ENCODE results near the gene SPEN.

DNA sequence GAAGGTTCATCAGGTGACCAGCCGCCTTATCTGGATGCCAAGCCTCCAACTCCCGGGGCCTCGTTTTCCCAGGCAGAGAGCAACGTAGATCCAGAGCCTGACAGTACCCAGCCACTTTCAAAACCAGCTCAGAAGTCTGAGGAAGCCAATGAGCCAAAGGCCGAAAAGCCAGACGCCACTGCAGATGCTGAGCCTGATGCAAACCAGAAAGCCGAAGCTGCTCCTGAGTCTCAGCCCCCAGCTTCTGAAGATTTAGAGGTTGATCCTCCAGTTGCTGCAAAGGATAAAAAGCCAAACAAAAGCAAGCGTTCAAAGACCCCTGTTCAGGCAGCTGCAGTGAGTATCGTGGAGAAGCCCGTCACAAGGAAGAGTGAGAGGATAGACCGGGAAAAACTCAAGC, 83.9 kb downstream of the SPEN start:
- no peak for TF ChIP-seq GABPA (tag; conservative IDR thresholded peaks at IDR 0.05; ENCODE audit: low read depth)
- TF ChIP-seq JUNB (CRISPR knock-in tag; conservative IDR thresholded peaks at IDR 0.05): no peak
- TF ChIP-seq, protein P1, sequence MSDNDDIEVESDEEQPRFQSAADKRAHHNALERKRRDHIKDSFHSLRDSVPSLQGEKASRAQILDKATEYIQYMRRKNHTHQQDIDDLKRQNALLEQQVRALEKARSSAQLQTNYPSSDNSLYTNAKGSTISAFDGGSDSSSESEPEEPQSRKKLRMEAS (CRISPR knock-in tag; IDR thresholded peaks at IDR 0.05): no peak
- TF ChIP-seq FOXM1 (IDR thresholded peaks at IDR 0.05; ENCODE audit: low read depth): no peak
- TF ChIP-seq FOXM1 (CRISPR knock-in tag; IDR thresholded peaks at IDR 0.05; ENCODE audit: low read depth): no peak
- no peak for TF ChIP-seq MTA1 (IDR thresholded peaks at IDR 0.05; ENCODE audit: borderline replicate concordance)
- no peak for TF ChIP-seq ARID2 (IDR thresholded peaks at IDR 0.05)
- TF ChIP-seq TFAM (CRISPR knock-in tag; conservative IDR thresholded peaks at IDR 0.05): no peak
- TF ChIP-seq RHOXF2B (CRISPR knock-in tag; conservative IDR thresholded peaks at IDR 0.05): no peak
- TF ChIP-seq ZBTB8A (IDR thresholded peaks at IDR 0.05; ENCODE audit: partially characterized antibody): no peak
- TF ChIP-seq, protein P2, sequence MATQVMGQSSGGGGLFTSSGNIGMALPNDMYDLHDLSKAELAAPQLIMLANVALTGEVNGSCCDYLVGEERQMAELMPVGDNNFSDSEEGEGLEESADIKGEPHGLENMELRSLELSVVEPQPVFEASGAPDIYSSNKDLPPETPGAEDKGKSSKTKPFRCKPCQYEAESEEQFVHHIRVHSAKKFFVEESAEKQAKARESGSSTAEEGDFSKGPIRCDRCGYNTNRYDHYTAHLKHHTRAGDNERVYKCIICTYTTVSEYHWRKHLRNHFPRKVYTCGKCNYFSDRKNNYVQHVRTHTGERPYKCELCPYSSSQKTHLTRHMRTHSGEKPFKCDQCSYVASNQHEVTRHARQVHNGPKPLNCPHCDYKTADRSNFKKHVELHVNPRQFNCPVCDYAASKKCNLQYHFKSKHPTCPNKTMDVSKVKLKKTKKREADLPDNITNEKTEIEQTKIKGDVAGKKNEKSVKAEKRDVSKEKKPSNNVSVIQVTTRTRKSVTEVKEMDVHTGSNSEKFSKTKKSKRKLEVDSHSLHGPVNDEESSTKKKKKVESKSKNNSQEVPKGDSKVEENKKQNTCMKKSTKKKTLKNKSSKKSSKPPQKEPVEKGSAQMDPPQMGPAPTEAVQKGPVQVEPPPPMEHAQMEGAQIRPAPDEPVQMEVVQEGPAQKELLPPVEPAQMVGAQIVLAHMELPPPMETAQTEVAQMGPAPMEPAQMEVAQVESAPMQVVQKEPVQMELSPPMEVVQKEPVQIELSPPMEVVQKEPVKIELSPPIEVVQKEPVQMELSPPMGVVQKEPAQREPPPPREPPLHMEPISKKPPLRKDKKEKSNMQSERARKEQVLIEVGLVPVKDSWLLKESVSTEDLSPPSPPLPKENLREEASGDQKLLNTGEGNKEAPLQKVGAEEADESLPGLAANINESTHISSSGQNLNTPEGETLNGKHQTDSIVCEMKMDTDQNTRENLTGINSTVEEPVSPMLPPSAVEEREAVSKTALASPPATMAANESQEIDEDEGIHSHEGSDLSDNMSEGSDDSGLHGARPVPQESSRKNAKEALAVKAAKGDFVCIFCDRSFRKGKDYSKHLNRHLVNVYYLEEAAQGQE (IDR thresholded peaks at IDR 0.05; ENCODE audit: borderline replicate concordance): no peak
- TF ChIP-seq, protein P2 (CRISPR knock-in tag; IDR thresholded peaks at IDR 0.05; ENCODE audit: low read depth): no peak
- TF ChIP-seq CBX3 (IDR thresholded peaks at IDR 0.05; ENCODE audit: borderline replicate concordance in 1 of 2, low read length in 2 of 2): no peak
- TF ChIP-seq BHLHE40 (IDR thresholded peaks at IDR 0.05; ENCODE audit: low read length): no peak
- TF ChIP-seq KDM4B (IDR thresholded peaks at IDR 0.05; ENCODE audit: borderline replicate concordance in 2 of 2, low read depth in 1 of 2): no peak

All from K562 (cell line).